ENCODE data around the gene BUB1B. TPM values are rescaled to one million over a fixed set of nuclear protein-coding genes. Genes with fewer than 3 reads are reported as not detected.

Gene BUB1B
- total RNA-seq, 1 donor from 2014 or later, result 1.8 TPM

- ATAC-seq (no peak), DNase-seq (no peak)
- intact Hi-C loops (cut with DNase I), result loop anchor here (5.0 kb wide), 1 partner anchor 52 kb away; no protein-coding TSS in a partner anchor
These were observed 58.9 kb downstream of the BUB1B start for GRCh38 chr15:40219801-40220200.

GRCh38 chr15:40222131-40222530, 61.3 kb downstream of the BUB1B start:
- no peak overlapping the region for H3K4me3 ChIP-seq
- H3K9me3 ChIP-seq, result no peaks in the 10 kb centered on the region
- H3K4me1 ChIP-seq, result no peaks in the 10 kb centered on the region
- ATAC-seq, result no peak
- no peaks in the 10 kb centered on the region for H3K27me3 ChIP-seq
- no peak for TF ChIP-seq CTCF (IDR thresholded peaks at IDR 0.05)
- intact Hi-C loops (cut with DNase I), result no loop called here
- no peak for DNase-seq
- H3K27ac ChIP-seq, result no peak overlapping the region
- H3K36me3 ChIP-seq, result no peaks in the 10 kb centered on the region

More at GRCh38 chr15:40219801-40220200, 58.9 kb downstream of the BUB1B start:
- Histone ChIP-seq H3K27me3 (no peaks in the 10 kb centered on the region), H3K27ac (no peak overlapping the region), H3K4me1 (no peaks in the 10 kb centered on the region), H3K9me3 (no peaks in the 10 kb centered on the region), H3K4me3 (no peak overlapping the region), H3K36me3 (no peaks in the 10 kb centered on the region)
- TF ChIP-seq CTCF (IDR thresholded peaks at IDR 0.05), result no peak

- DNase-seq (no peak), ATAC-seq (no peak)
- intact Hi-C loops (cut with DNase I), result no loop called here
- TF ChIP-seq CTCF (IDR thresholded peaks at IDR 0.05), result no peak
- H3K27me3 ChIP-seq, result no peaks in the 10 kb centered on the region
- H3K4me3 ChIP-seq, result no peak overlapping the region
- no peaks in the 10 kb centered on the region for H3K4me1 ChIP-seq
- no peaks in the 10 kb centered on the region for H3K36me3 ChIP-seq
- no peak overlapping the region for H3K27ac ChIP-seq
- H3K9me3 ChIP-seq, result no peaks in the 10 kb centered on the region
These were observed 65.9 kb downstream of the BUB1B start for GRCh38 chr15:40226736-40227135.

- TF ChIP-seq CTCF (IDR thresholded peaks at IDR 0.05), result no peak
These were observed 68.4 kb downstream of the BUB1B start for GRCh38 chr15:40229316-40229715.

GRCh38 chr15:40229956-40230355, 69.1 kb downstream of the BUB1B start:
- Histone ChIP-seq H3K36me3 (no peaks in the 10 kb centered on the region), H3K27ac (no peak overlapping the region), H3K4me3 (no peak overlapping the region), H3K9me3 (no peaks in the 10 kb centered on the region), H3K27me3 (no peaks in the 10 kb centered on the region), H3K4me1 (no peaks in the 10 kb centered on the region)
- ATAC-seq, result no peak
- intact Hi-C loops (cut with DNase I), result no loop called here
- no peak for DNase-seq
- TF ChIP-seq CTCF (IDR thresholded peaks at IDR 0.05), result no peak

More at GRCh38 chr15:40229316-40229715, 68.4 kb downstream of the BUB1B start:
- no peaks in the 10 kb centered on the region for H3K36me3 ChIP-seq
- H3K9me3 ChIP-seq, result no peaks in the 10 kb centered on the region
- no peak overlapping the region for H3K4me3 ChIP-seq
- ATAC-seq (no peak), DNase-seq (no peak)
- intact Hi-C loops (cut with DNase I), result no loop called here
- no peak overlapping the region for H3K27ac ChIP-seq
- no peaks in the 10 kb centered on the region for H3K27me3 ChIP-seq
- no peaks in the 10 kb centered on the region for H3K4me1 ChIP-seq

GRCh38 chr15:40232625-40233070, 71.8 kb downstream of the BUB1B start:
- no peaks in the 10 kb centered on the region for H3K4me1 ChIP-seq
- no peaks in the 10 kb centered on the region for H3K9me3 ChIP-seq
- H3K27me3 ChIP-seq, result no peaks in the 10 kb centered on the region
- no peak overlapping the region for H3K4me3 ChIP-seq
- ATAC-seq (peak; percentile 40), DNase-seq (no peak)
- no peak overlapping the region for H3K27ac ChIP-seq
- no peaks in the 10 kb centered on the region for H3K36me3 ChIP-seq
- intact Hi-C loops (cut with DNase I), result no loop called here
- TF ChIP-seq CTCF (IDR thresholded peaks at IDR 0.05), result no peak
